HUES48 (cell line): ENCODE results near the gene ATP6V1C2.
"Not testable (repeated sequence)": the region's sequence is repeated elsewhere in the genome, so short reads cannot be mapped to it uniquely, and the experiment has no call there.

Experiments
- H3K27ac ChIP-seq: one replicate; pipeline ENCODE4 v1.7.0; 2013; ENCODE audit warnings: low read depth, low read length, inconsistent platforms
- H3K27me3 ChIP-seq: 2 replicates; pipeline ENCODE4 v1.6.1; 2013; ENCODE audit warnings: mild to moderate bottlenecking, low read length; ENCODE audit not compliant: control insufficient read depth, insufficient read depth
- H3K36me3 ChIP-seq: 2 replicates; pipeline ENCODE4 v1.6.1; 2013; ENCODE audit warnings: low read length; ENCODE audit not compliant: control insufficient read depth, insufficient read depth
- H3K4me1 ChIP-seq: 2 replicates; pipeline ENCODE4 v1.6.1; 2013; ENCODE audit warnings: mild to moderate bottlenecking, low read length; ENCODE audit not compliant: control insufficient read depth, insufficient read depth
- H3K4me3 ChIP-seq: 2 replicates; pipeline ENCODE4 v1.5.1; 2013; ENCODE audit warnings: mild to moderate bottlenecking, low read depth, low read length
- H3K9ac ChIP-seq: 2 replicates; pipeline ENCODE4 v1.6.1; 2013; ENCODE audit warnings: mild to moderate bottlenecking, low read depth, low read length, moderate library complexity
- H3K9me3 ChIP-seq: 2 replicates; pipeline ENCODE4 v1.6.1; 2013; ENCODE audit warnings: low read length; ENCODE audit not compliant: control insufficient read depth, insufficient read depth

The ATP6V1C2 gene

GRCh38 chr2:10800163-10800562 lies 78.7 kb downstream of the ATP6V1C2 start:
- no peak overlapping the region for H3K9ac ChIP-seq
- H3K36me3 ChIP-seq: peaks cover 66% of the 10 kb centered on the region
- no peak overlapping the region for H3K27ac ChIP-seq

GRCh38 chr2:10802657-10803056 lies 81.2 kb downstream of the ATP6V1C2 start:
- H3K4me1 ChIP-seq: peaks cover 6% of the 10 kb centered on the region; the same call in 1 of the 2 replicates
- no peaks in the 10 kb centered on the region for H3K27me3 ChIP-seq
- H3K9ac ChIP-seq: no peak overlapping the region
- H3K4me3 ChIP-seq: no peak overlapping the region
- no peaks in the 10 kb centered on the region for H3K9me3 ChIP-seq
- peaks cover 48% of the 10 kb centered on the region for H3K36me3 ChIP-seq
- no peak overlapping the region for H3K27ac ChIP-seq

More at GRCh38 chr2:10800163-10800562, 78.7 kb downstream of the ATP6V1C2 start:
- no peaks in the 10 kb centered on the region for H3K9me3 ChIP-seq
- no peaks in the 10 kb centered on the region for H3K27me3 ChIP-seq
- H3K4me1 ChIP-seq: peaks cover 6% of the 10 kb centered on the region; the same call in 1 of the 2 replicates
- H3K4me3 ChIP-seq: no peak overlapping the region

DNA sequence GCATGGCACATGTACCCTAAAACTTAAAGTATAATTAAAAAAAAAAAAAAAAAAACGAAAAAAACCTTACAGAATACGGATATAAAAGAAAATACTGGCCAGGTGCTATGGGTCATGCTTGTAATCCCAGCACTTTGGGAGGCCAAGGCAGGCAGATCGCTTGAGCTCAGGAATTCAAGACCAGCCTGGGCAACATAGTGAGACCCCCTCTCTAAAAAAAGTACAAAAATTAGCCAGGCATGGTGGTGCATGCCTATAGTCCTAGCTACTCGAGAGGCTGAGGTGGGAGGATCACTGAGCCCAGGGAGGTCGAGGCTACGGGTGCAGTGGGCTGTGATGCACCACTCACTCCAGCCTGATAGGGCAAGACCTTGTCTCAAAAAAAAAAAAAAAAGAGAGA lies 84.6 kb downstream of the ATP6V1C2 start:
- H3K27me3 ChIP-seq, H3K4me3 ChIP-seq, H3K4me1 ChIP-seq, H3K9me3 ChIP-seq, H3K9ac ChIP-seq, H3K27ac ChIP-seq: not testable (repeated sequence)
- H3K36me3 ChIP-seq: peaks cover 39% of the 10 kb centered on the region

DNA sequence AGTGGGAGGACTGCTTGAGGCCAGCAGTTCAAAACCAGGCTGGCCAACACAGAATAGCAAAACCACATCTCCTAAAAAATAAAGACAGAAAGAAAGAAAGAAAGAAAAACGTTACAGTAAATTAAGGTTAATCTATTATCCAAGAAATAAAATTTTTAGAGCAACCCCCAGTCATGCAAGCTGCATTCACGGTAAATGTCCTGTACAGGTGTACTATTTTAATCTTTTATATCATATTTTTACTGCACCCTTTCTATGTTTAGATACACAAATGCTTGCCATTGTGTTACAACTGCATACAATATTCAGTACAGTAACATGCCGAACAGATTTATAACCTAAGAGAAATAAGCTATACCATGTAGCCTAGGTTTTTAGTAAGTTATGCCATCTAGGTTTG lies 85.1 kb downstream of the ATP6V1C2 start:
- H3K4me3 ChIP-seq: no peak overlapping the region
- H3K36me3 ChIP-seq: peaks cover 34% of the 10 kb centered on the region
- no peaks in the 10 kb centered on the region for H3K27me3 ChIP-seq
- no peaks in the 10 kb centered on the region for H3K9me3 ChIP-seq
- no peak overlapping the region for H3K9ac ChIP-seq
- no peak overlapping the region for H3K27ac ChIP-seq
- H3K4me1 ChIP-seq: peaks cover 14% of the 10 kb centered on the region

- Histone ChIP-seq H3K4me1 (peaks cover 22% of the 10 kb centered on the region), H3K36me3 (peaks cover 18% of the 10 kb centered on the region; the same call in 1 of the 2 replicates), H3K27ac (no peak overlapping the region), H3K9me3 (no peaks in the 10 kb centered on the region), H3K4me3 (peak overlapping the region; percentile 87), H3K27me3 (no peaks in the 10 kb centered on the region), H3K9ac (no peak overlapping the region)
Measured at GRCh38 chr2:10810202-10811161, 89.1 kb downstream of the ATP6V1C2 start.

GRCh38 chr2:10811517-10811916 lies 90.1 kb downstream of the ATP6V1C2 start:
- Histone ChIP-seq H3K4me3 (peak overlapping the region; percentile 87), H3K36me3 (peaks cover 18% of the 10 kb centered on the region; the same call in 1 of the 2 replicates), H3K4me1 (peaks cover 22% of the 10 kb centered on the region), H3K27me3 (no peaks in the 10 kb centered on the region), H3K9ac (peak overlapping the region; percentile 89), H3K27ac (no peak overlapping the region), H3K9me3 (no peaks in the 10 kb centered on the region)

GRCh38 chr2:10812362-10813162 lies 91.1 kb downstream of the ATP6V1C2 start, which contains the start of gene PDIA6:
Gene PDIA6 (minus strand): TSS chr2:10812785. CDS start chr2:10812696, 89 bp downstream.
- H3K36me3 ChIP-seq: peaks cover 14% of the 10 kb centered on the region; the same call in 1 of the 2 replicates
- no peaks in the 10 kb centered on the region for H3K9me3 ChIP-seq
- peak within 1 kb of the TSS; percentile 87 for H3K4me3 ChIP-seq
- no peaks in the 10 kb centered on the region for H3K27me3 ChIP-seq
- H3K9ac ChIP-seq: peak within 1 kb of the TSS; percentile 89
- peaks cover 22% of the 10 kb centered on the region for H3K4me1 ChIP-seq
- H3K27ac ChIP-seq: peak within 1 kb of the TSS; percentile 88

- peak overlapping the region; percentile 87 for H3K4me3 ChIP-seq
- H3K9ac ChIP-seq, H3K27me3 ChIP-seq, H3K9me3 ChIP-seq, H3K36me3 ChIP-seq, H3K27ac ChIP-seq: not testable (repeated sequence)
- peaks cover 22% of the 10 kb centered on the region for H3K4me1 ChIP-seq
Measured at GRCh38 chr2:10813163-10814138, 92.0 kb downstream of the ATP6V1C2 start.

DNA sequence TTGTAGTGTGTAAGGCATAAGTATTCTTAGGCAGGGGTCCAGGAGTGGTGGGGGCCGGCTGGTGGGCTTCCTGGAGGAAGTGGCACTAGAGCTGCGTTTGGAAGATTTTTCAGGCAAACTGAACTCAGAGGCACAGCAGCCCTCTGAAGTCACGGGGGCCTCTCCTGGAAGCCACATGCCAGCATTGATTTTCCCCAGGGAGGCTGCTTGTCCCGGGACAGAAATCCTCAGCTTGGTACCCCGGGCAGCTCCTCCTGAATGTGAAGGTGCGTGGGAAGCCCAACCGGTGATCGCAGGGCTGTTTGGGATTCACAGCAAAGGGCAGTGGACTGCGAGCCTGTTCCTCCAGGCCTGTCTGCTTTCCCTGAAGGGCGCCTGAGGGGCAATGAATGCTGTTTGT lies 92.7 kb downstream of the ATP6V1C2 start:
- Histone ChIP-seq H3K4me1 (peaks cover 22% of the 10 kb centered on the region), H3K4me3 (no peak overlapping the region), H3K27ac (peak overlapping the region; percentile 53), H3K9me3 (no peaks in the 10 kb centered on the region), H3K27me3 (no peaks in the 10 kb centered on the region), H3K36me3 (0 out of 2 replicates have a peak, but pooled peaks cover 1% of the 10 kb centered on the region), H3K9ac (no peak overlapping the region)
